HG03520 (cell line): Measurements from ENCODE around the gene GMPR2.

ENCODE experiments used
- ATAC-seq: cut with Tn5 transposase; IDR thresholded peaks from one replicate; pipeline ENCODE4 v1.9.1; 2021; ENCODE audit warnings: mild to moderate bottlenecking, moderate library complexity; ENCODE audit not compliant: unreplicated experiment

GMPR2 gene

DNA sequence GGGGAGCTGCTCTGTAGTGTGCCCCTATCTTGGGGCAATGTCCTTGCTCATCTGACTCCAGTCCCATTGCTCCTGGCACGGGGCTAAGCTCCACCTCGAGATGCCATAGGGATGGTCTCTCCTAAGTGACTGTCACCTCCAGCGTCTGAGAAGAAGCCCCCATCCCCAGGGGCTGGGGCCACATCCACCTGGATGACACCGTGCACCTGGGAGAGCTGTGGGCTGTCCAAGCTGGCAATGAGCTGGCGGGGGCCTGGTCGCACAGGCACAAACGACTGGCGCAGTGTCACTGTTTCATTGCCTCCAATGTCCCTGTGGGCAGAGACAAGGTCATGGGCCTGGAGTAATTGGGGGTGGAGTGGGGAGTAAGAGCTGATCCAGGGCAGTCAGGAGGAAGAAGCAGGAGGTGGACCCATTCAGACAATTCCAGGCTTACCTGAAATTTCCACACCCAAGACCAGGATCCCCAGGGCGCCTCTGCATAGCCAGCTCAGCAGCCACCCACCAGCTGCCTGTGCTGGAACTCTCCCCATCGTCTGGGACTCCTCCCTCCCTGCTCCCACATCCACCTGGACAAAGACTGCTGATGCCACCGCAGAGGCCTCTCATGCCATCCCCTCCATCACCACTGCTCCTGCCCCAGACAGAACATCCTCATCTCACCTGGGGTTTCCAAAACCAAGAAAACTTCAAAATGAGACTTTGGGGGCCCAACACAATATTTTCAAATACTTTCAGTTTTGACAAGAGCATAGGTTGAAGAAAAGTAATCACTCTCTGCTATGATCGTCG, 16.7 kb downstream of the GMPR2 start:
- no peak for ATAC-seq

DNA sequence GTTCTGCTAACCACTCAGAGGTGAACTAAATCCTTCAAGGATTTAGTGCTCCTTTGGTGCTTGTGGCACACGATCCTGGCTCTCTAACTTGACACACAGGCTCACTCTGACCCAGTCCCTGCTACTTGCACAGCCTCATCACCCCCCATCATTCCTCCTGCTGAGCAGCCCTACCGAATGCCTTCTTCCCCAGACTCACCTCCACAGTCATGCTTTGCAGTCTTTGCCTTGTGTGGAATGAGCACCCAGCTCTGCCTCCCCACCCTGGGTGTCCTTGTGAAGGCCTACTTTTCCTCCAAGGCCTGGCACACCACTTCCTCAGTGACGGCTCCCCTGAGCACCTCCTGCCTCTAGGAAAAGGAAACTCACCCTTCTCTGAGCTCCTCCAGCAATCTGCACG, 17.6 kb downstream of the GMPR2 start:
- no peak for ATAC-seq

DNA sequence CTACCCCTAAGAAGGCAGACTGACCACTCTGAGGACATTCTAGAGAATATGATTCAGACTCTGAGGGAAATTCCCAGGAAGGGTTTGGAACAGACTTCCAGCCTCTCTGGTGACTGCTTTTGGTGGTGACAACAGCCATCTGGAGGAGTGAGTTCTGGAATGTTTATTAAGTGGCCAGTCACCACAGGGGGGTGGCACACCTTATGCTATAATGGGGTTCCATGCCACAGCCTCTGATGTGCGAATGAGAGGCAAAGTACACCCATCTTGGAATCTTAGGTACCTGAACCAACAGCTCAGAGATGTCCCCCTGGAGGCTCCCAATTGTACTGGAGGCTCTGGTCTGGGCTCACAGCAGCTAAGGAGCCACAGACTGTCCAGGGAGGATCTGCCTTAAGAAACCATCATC, 19.2 kb downstream of the GMPR2 start:
- ATAC-seq, result no peak

DNA sequence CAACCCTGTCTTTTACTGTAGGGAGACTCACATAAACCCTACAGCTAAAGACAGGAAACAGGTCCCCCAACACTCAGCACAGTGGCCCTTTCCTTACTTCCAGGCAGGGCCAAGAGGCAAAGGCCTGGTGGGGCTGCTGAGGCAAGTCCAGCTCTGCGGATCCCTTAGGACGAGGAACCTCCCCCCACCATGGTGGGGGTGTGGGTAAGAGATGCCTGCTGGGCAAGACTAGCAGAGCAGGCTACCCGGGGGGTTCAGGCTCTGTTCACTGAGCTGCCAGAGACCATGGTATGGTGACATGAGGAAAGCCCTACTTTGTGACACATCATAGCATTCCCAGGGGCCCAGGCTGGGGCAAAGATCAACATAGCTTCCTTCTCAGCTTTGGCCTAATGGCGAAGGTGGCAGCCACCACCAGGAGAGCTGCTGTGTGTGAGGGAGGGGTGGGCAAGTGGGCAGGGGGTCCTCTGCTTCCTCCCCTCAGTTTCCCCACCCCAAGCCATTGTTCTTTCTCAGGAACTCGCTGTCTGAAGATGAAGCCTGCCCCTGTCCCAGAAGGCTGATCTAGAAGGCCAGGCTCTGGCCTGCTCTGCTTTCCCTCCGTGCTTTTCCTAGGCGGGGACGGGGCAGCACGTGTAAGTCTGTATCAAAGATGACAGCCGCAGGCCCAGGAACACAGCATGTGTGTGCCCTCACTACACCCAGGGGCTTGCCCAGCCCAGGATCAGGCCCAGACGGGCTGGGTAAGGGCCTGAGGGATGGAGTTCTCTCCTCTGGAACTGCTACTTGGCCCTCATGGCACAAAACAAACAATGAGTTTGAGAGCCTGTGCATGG, 19.8 kb downstream of the GMPR2 start:
- no peak for ATAC-seq

DNA sequence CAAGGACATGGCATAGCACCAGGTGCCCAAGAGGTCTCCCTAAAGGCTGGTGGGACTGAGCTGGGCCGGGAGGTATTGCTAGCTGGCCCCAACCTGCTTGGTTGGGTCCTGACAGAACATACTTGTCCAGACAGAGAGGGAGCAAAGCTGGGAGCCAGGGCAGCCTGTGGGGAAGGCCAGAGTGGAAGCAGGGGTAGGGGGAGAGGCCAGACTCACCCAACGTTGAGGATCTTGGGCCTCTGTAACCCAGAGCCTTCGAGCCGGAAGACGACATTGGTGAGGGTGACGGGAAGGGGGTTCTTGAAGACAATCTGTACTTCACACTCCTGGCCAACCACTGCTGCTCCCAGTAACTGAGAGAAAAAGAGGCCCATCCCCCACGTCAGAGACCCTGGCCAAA, 21.2 kb downstream of the GMPR2 start:
- no peak for ATAC-seq

DNA sequence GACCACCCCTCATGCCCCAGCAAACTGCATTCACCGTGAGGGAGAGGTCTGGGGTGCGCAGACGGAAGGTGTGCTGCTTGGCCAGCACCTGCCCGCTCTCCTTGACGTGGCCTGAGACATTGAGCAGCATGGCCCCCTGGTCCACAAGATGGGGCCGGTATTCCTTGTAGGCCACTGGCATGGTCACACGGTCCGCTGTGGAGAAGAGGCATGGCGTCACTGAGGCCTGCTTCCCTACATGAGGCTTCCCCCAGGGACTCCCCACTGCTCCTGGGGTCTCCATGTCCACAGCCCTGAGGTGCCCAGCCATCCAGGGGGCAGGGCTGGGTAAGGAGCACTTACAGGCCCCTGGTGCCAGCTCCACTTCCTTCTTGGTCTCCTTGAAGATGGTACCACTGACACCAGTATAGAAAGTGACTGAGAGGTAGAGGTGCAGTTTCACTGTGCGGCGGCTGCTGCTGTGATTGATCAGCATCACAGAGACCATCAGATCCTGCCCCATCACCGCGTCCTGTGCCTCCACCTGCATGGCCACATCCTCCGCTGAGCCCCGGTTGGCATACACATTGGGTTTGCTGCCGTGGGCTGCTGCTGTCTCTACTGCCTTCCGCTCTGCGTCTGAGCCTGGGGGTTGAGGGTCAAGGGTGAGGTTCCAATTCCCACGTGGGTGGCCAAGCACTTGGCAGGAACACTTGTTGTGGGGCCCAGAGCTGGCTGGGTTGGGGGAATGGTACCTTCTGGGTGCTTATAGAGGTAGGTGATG, 22.1 kb downstream of the GMPR2 start:
- ATAC-seq, result no peak

DNA sequence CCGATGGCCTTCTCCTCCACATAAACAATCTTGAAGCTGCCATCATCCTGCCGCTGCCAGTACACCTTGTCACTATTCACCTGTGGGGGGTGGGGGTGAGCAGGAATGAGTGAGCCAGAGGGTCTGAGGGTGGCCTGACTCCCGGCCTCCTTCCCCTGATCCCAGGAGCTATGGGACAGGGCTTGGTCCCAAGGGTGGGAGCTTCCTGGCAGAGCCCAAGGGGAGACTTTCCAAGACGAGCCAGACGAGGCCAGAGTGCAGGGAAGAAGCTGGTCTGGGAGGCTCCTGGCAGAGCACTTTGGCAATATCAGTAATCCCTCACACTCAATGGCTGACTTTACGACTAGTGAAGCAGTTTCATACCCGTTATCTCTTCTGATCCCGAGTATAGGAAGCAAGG, 22.7 kb downstream of the GMPR2 start:
- no peak for ATAC-seq

DNA sequence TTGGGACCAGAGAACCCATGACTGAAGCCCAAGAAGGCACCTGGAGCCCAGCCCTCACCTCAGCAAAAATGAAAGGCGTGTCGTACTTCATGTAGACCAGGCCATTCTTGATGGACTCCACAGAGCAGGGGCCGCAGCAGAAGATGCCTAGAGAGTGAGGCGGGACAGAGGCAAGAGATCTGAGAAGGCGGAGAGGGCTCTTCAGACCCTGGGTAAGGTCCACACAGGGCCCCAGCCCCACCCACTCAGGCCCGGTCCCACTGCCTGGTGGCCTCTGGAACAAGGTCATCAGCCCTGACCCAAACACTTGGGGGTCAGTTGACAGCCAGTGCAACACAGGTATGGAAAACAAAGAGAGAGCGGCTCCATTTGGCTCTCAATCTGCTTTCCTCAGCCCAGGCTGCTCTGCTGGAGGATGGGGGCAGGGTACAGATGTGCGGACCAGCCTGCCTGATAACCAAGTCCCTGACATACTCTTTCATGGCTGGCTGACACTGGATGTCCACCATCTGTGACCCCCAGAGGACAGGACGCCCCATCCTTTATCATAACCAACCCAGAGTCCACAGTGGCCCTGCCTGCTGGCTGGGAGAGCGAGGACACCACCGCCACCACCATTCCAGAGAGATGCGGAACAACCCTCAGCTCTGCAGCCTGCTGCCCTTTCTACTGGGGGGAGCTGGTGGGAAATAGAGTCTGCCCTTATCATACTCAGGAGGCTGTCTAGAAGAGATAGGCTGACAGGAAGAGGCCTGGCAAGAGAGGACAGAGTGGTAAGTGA, 23.4 kb downstream of the GMPR2 start:
- ATAC-seq, result no peak

DNA sequence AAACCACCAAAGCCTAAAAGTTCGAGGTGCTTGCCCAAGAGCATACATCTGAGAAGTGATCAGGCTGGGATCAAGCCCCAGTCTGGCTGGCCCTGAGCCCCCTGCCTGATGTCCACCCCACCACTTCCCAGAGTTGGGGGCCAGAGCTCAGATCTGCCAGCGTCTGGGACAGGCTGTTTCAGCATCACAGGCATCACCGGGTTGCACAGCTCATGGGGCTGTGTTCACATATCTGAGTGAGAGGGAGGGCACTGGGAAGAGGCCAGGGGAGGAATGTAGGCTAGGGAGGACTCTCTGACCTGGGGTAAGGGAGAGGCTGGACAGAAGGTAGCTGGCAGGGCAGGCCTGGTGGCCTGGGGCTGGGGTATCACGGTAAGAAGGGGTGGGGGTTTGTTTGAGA, 24.2 kb downstream of the GMPR2 start:
- ATAC-seq, result no peak

DNA sequence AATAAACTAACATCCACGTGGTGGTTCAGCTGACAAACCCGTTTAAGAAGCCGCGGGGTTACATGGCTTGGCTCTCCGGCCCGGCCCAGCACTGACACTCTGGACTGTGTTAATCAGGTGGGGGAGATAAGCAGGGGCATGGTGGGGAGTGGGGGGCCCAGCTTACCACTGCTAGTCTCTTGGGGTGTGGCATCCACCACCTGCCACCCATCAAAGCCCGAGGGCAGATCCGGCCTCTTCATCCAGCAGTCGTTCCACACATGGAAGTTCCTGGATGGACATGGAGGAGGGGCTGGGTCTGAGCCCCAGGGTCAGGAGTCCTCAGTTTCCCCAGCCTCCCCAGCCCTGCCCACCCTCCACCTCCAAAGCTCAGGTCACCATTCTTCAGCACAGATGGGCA, 25.4 kb downstream of the GMPR2 start:
- ATAC-seq, result no peak

DNA sequence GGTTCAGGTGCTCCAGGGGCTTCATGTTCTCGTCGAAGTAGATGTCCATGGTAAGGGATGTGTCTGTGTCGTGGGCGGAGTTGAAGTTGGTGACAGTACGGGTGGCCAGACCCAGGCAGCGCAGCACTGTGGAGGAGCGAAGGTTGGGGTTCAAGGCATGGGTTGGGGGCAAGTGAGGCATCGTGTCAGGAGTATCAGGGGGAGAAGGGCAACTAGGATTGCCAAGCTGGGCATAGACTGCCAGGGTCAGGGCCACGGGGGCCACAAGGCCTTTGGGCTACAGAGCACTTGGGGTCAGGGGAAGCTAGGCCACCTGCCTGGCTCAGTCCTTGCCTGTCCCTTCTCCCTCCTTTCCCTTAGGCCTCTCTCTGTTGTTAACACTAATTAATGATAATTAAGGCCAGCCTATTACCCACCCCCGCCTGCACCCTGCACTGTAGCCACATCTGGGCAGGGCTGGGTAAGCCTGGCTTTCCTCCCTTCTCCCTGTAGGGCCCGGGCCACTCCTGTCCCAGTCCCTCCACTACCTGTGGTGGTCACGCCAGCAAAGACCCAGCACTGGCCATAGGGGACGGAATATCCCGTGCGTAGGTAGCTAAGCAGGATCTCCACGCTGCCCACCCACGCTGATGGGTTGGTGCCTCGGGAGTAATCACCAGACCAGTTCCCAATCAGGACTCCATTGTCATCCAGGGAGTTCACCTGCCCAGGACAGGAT, 26.0 kb downstream of the GMPR2 start:
- ATAC-seq, result no peak

DNA sequence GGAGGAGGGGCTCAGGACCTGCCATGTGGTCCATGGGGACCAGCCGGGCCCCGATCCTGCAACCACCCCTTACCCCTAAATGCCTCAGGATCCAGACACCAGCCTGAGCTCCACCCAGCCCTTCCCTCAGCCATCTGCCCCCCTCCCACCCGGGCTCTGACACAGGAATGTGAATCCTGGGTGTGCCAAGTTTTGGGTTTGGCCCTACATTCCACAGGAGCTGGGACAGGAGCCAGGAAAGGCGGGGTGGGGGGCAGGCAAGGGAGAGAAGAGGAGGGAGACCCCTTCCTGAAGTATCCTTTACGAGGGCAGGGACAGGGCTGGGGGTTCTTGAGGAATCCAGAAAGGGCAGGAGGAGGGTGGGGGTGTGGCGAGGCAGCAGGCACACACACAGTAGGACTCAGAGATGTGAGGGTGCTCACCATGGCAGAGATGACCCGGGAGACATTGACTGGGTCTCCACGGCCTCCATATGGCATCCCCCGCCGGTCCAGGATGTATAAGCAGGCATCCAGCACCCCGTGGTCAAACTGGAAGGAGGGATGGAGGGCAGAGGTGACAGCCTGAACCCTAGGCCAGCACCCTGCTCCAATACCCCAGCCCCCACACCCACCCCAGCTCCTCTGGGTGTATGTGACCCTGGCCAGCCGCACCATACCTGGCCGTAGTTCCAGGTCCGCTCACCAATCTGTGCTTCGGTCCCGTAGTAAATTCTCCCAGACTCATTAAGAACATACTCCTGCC, 26.7 kb downstream of the GMPR2 start:
- ATAC-seq, result no peak

DNA sequence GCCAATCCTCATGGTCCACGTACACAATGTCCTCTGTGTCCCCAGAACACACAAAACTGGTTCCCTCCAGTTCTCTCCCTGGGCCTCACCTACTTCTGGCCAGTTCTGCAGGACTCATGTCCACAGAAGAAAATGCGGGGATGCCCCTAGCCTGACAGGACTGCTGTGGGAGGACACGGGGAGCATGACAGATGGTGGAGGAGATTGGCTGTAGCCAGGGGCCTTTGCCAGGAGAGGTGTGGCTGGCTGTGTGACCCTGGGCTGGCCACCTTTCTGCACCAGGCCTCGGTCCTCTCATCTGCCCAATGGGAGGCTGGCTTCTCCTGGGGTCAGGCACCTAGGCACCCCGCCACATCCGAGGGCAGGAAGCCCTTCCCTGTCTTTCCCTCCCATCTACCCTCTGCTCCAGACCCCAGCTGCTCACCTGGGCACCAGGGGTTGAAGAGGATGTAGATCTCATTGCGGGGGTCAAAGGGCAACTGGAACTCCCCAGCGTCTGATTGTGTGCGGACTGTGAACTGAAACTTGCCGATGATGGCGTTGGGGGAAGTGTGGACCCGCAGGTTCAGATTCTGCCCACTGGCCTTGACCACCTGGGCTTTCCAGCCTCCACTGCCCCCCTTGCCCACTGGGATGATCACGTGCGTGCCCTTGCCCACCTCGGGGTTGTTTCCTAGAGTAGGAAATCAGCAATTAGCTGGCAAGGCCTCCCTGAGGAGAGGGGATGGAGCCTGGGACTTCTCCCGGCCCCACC, 27.5 kb downstream of the GMPR2 start:
- no peak for ATAC-seq

DNA sequence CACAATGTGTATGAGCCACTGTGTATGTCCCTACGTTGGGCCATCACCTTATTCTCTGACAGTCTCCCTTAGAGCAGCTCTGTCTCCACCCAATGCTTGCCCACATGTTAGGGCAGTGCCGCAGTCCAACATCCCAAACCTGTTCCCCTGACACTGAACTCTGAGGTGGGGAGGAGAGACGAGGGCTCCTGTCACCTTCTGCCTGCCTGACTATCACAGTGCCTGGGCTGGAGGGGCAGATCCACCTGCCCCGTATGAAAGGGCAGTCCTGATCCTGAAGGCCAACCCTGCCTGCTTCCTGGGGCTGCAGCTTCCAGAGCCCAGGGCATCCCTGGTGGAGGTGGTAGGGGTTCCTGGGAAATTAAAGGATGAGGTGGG, 28.0 kb downstream of the GMPR2 start:
- ATAC-seq, result no peak

DNA sequence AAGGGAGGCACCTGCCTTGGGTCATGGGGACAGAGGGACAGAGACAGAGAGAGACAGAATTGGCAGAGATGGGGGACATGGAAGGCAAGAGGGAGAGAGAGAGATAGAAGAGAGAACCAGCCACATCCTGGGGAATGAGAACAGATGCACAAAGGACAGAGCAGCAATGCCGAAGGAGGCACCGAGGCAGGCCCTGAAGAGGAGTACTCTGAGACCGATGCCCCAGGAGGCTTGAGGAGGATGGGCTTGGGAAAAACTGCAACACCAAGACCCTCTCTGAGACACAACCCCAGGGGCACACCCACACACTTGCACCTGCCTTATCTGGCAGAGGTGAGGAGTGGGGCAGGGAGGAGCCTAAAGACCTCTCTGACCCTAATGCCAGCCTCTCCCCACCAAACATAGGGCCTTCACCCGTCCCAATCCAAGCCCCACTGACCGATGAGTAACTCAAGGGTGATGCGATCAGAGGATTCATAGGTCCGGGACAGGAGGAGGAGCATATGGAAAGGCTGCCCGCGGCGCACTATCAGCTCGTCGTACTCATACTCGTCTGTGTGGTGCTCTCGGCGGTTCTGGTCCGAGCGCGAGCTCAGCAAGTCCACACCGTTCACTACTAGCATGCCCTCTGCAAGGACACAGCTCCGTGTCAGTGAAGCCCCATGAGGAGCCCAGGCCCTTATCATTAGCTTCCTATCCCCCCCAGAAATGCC, 28.7 kb downstream of the GMPR2 start:
- ATAC-seq, result no peak

DNA sequence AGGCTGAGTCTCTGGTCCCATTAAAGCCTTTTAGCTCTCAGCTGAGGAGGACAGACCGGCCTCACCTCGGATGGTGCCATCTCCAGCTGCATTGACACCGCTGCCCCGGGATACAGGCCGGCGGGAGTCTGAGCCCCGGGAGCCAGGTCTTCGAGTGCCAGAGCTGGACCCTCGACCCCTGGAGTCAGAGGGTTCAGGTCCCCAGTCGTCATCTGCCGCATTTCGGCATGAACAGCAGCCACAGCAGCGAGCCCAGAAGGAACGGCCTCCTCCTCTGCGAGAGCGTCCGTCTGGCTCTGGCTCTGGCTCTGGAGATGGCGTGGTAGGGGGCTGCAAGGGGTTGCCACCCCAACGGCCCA, 29.2 kb downstream of the GMPR2 start:
- no peak for ATAC-seq

DNA sequence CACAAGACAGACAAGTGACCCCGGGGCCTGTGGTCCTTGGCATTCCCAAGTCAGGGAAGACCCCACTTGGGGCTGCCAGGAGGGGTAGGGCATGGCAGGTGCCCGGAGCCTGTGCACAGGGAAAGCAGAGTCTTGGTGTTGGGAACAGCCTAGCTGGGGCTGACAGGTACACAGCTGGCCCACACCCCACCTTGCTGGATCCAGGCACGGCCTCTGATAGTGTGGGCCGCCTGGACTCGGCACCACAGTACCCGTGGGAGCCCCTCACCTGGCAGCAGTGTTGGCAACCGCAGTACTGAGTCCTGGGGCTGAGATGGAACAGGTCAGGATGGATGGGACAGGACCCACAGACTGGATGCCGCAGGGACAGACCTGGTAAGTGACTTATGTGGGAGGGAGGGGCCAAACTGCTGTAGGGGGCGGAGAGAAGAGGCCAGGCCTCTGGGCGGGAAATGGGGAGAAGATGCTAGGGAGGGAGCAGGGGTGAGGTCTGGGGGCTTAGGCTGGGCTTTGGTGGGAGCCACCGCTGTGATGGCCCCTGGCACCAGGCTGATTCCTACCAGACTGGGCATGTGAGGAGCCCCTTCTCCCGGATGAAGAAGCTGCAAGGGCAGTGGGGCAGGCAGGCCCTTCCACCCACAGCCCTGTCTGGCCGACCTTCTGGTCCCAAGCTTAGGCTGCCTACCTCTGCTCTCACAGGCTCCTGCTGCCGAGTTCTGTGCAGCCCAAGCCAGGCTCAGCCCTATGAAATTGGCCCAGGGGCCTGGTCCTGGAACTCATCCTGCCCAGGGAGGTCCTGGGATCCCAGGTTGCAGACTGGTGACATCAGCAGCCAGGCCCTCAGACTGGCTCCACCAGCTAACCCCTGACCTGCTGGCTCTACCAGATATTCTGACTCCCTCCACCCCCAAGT, 30.3 kb downstream of the GMPR2 start, which contains the start of gene TGM1:
TGM1 (minus strand) TSS at position 357 of the 913 bp plus-strand sequence. CDS start 825 bp downstream, outside the sequence.
- ATAC-seq, result no peak
